Neutrophil (primary cell): ENCODE measurements around the gene ETS1.

Source experiments
- H3K27ac ChIP-seq: fragments of 200-600 bp; sonication (generic); 2 replicates; pipeline ENCODE4 v1.5.1; 2016; ENCODE audit warnings: mild to moderate bottlenecking, moderate library complexity
- H3K27me3 ChIP-seq: fragments of 200-600 bp; sonication (generic); 2 replicates; pipeline ENCODE4 v1.6.0; 2016; ENCODE audit warnings: mild to moderate bottlenecking
- H3K36me3 ChIP-seq: fragments of 200-600 bp; sonication (generic); 2 replicates; pipeline ENCODE4 v1.5.1; 2017
- H3K4me1 ChIP-seq, 2 experiments: fragments of 200-600 bp in 1 of 2; sonication (generic) in 1 of 2; 1 replicate in 1 of 2; 2 replicates in 1 of 2; pipeline versions ENCODE4 v1.5.1 to v1.6.1; 2013 to 2016; ENCODE audit warnings: low read depth in 1 of 2, low read length in 1 of 2, mild to moderate bottlenecking in 1 of 2, moderate library complexity in 1 of 2; ENCODE audit not compliant: control insufficient read depth in 1 of 2, insufficient read depth in 1 of 2
- H3K4me3 ChIP-seq, 2 experiments: fragments of 200-600 bp in 1 of 2; sonication (generic) in 1 of 2; 1 replicate in 1 of 2; 2 replicates in 1 of 2; pipeline ENCODE4 v1.5.1; 2013 to 2016; ENCODE audit warnings: low read depth in 1 of 2, low read length in 1 of 2, mild to moderate bottlenecking in 1 of 2, moderate library complexity in 1 of 2
- H3K9me3 ChIP-seq: fragments of 200-600 bp; sonication (generic); 2 replicates; pipeline ENCODE4 v1.5.1; 2016
- TF ChIP-seq, protein P1 (sequence below): fragments of 200-600 bp; sonication (generic); IDR thresholded peaks from 2 replicates; pipeline ENCODE4 v1.5.1; 2016; ENCODE audit warnings: antibody characterized with exemption

The ETS1 gene

DNA sequence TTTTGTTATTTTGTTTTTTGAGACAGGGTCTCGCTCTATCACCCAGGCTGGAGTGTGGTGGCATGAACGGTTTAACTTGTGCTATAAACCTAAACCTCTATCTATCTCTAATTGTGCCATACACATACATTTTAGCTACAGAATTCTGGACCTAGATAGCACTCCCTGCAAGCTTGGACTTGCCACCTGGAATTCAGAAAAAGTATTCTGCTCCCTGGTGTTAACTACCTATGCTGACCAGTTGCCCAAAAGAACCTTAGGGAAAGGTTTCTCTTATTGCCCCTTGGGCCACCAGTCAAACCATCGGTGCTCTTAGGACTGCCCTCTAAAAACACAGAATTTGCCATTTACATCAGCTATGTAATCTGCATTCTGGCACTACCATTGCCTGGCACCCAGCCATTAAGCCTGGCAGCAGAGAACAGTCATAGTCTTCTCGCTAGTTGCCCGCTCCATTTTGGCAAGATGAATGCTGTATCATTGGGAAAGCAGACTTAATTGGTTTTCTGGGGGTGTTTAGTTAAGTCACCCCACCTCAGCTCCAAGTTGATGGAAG, 55.3 kb downstream of the ETS1 start:
- H3K4me1 ChIP-seq, result peaks cover 9 to 14% of the 10 kb centered on the region in 2 experiments
- TF ChIP-seq, protein P1, sequence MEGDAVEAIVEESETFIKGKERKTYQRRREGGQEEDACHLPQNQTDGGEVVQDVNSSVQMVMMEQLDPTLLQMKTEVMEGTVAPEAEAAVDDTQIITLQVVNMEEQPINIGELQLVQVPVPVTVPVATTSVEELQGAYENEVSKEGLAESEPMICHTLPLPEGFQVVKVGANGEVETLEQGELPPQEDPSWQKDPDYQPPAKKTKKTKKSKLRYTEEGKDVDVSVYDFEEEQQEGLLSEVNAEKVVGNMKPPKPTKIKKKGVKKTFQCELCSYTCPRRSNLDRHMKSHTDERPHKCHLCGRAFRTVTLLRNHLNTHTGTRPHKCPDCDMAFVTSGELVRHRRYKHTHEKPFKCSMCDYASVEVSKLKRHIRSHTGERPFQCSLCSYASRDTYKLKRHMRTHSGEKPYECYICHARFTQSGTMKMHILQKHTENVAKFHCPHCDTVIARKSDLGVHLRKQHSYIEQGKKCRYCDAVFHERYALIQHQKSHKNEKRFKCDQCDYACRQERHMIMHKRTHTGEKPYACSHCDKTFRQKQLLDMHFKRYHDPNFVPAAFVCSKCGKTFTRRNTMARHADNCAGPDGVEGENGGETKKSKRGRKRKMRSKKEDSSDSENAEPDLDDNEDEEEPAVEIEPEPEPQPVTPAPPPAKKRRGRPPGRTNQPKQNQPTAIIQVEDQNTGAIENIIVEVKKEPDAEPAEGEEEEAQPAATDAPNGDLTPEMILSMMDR, result no peak
- H3K36me3 ChIP-seq, result no peaks in the 10 kb centered on the region
- no peaks in the 10 kb centered on the region for H3K27me3 ChIP-seq
- H3K27ac ChIP-seq, result no peak overlapping the region
- no peak overlapping the region for H3K4me3 ChIP-seq
- H3K9me3 ChIP-seq, result no peaks in the 10 kb centered on the region

DNA sequence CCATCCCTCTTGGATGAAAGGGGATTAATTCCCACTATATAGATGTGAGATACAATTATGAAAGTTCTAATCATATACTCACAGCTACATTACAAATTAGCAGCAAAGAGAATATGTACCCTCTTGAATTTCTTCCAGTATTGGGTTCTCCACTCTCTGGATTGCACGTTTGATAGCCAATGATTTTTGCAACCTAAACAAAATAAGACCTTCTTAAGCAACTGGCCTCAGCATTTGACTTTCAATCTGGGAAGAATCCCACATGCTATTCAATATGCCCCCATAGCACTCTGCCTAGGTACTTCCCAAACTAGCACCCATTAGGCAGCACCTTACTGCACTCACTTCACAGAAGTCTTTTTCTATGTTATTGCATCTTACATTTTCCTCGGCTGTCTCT, 55.8 kb downstream of the ETS1 start:
- no peaks in the 10 kb centered on the region for H3K27me3 ChIP-seq
- TF ChIP-seq, protein P1, result no peak
- H3K4me3 ChIP-seq, result no peak overlapping the region
- peaks cover 9 to 14% of the 10 kb centered on the region in 2 experiments for H3K4me1 ChIP-seq
- no peaks in the 10 kb centered on the region for H3K36me3 ChIP-seq
- H3K27ac ChIP-seq, result no peak overlapping the region
- no peaks in the 10 kb centered on the region for H3K9me3 ChIP-seq

DNA sequence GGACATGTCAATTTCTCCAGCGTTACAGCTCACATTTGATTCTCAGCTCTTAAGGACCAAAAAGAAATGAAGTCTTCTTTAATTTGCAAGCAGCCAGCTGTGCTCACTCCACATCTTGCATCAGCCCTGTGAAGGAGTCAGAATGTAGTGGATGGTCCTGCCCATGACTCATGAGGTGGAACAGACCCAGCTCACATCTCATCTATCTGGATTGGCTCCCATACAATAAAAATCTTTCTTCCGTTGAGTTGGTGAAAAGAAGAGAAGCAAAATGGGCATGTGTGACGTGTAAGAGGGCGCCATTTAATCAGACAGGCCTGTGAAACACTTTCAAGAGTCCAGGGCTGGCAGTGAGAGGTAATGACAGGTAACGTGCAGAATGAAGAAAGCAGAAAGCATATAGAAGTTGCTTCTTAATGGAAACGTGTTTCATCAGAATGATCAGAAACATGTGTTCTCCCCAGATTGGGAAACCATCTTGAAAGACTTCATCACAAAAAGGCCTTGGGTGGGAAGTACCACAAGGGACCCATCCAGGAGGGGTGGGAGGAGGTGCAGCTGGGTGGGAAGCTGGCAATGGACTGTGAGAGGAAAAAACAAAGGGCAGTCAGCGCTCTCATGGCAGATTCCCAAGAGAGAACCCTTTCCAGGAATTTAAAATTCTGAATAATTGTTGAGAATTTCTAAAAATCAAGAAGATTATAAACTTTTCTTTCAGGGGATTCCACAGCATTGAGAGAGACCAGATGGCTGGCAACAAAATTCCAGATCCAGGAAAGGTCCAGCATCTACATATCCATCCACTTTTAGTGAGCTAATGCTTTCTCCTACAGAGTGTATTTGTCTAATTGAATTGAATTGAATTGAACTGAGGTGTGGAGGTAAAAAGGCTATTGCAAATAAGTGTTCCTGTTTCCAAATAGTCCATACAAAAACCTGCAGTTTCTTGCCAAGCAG, 57.0 kb downstream of the ETS1 start:
- Histone ChIP-seq H3K4me1 (peaks cover 9 to 14% of the 10 kb centered on the region in 2 experiments), H3K36me3 (no peaks in the 10 kb centered on the region), H3K4me3 (no peak overlapping the region), H3K27me3 (no peaks in the 10 kb centered on the region), H3K27ac (no peak overlapping the region), H3K9me3 (no peaks in the 10 kb centered on the region)
- TF ChIP-seq, protein P1, result no peak

DNA sequence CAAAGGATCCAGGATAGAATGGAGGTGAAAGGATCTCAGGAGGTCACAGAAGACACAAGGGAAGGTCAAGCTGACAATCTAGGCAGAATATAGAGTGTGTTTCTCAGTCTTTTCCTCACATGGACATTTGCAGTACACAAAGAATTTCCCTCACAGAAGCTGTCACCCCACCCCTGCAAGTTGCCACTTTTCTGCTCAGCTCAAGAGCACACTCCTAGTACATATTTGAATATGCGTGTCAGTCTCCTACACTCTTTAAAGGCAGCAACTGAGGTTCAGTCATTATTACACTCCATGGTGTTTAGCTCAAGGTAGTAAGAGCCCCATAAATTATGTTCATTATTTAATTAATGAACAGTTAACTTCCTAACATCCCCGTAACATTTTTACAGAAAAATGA, 59.1 kb downstream of the ETS1 start:
- Histone ChIP-seq H3K4me3 (no peak overlapping the region), H3K36me3 (no peaks in the 10 kb centered on the region), H3K27me3 (no peaks in the 10 kb centered on the region), H3K4me1 (peaks cover 9 to 15% of the 10 kb centered on the region in 2 experiments), H3K27ac (peak overlapping the region; percentile 28), H3K9me3 (no peaks in the 10 kb centered on the region)
- TF ChIP-seq, protein P1, result no peak

DNA sequence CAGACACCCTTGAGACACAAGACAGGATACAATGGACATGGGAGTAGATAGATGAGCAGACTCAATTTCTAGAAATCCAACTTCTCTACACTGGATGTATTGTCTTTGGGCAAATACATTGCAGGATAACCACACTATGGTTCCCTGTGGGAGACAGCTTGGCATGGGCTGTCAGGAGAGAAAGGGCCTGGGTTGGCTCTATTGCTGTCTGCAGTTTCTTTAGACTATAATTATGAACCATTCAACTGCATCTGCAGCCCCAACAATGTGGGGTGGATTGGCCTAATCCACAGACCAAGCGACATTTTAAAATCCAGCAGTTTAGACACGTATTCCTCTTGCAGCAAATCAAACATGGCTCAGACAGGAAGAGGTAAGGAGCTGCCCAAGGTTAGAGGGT, 60.3 kb downstream of the ETS1 start:
- Histone ChIP-seq H3K36me3 (no peaks in the 10 kb centered on the region), H3K4me1 (peaks cover 16 to 25% of the 10 kb centered on the region in 2 experiments), H3K27ac (no peak overlapping the region), H3K9me3 (no peaks in the 10 kb centered on the region), H3K27me3 (no peaks in the 10 kb centered on the region), H3K4me3 (no peak overlapping the region)
- TF ChIP-seq, protein P1, result no peak
